Measurements from ENCODE around the gene VAV2. TPM values are rescaled to one million over a fixed set of nuclear protein-coding genes. Genes with fewer than 3 reads are reported as not detected.

The VAV2 gene, protein sequence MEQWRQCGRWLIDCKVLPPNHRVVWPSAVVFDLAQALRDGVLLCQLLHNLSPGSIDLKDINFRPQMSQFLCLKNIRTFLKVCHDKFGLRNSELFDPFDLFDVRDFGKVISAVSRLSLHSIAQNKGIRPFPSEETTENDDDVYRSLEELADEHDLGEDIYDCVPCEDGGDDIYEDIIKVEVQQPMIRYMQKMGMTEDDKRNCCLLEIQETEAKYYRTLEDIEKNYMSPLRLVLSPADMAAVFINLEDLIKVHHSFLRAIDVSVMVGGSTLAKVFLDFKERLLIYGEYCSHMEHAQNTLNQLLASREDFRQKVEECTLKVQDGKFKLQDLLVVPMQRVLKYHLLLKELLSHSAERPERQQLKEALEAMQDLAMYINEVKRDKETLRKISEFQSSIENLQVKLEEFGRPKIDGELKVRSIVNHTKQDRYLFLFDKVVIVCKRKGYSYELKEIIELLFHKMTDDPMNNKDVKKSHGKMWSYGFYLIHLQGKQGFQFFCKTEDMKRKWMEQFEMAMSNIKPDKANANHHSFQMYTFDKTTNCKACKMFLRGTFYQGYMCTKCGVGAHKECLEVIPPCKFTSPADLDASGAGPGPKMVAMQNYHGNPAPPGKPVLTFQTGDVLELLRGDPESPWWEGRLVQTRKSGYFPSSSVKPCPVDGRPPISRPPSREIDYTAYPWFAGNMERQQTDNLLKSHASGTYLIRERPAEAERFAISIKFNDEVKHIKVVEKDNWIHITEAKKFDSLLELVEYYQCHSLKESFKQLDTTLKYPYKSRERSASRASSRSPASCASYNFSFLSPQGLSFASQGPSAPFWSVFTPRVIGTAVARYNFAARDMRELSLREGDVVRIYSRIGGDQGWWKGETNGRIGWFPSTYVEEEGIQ
- 4.0 and 7.9 TPM in 2 replicates for total RNA-seq (2011; cell fraction: chromatin; rRNA removed; ENCODE audit: low replicate concordance)
- total RNA-seq (2011; cell fraction: nucleolus; rRNA removed): 2.4 and 2.5 TPM in 2 replicates
- total RNA-seq (2011; cell fraction: nucleoplasm; rRNA removed): 1.8 and 4.4 TPM in 2 replicates
- total RNA-seq (2014; rRNA removed): 1.0 and 1.5 TPM in 2 replicates
- 0.76 and 1.3 TPM in 2 replicates for total RNA-seq (2014; rRNA removed; fragmentation: Illumina TruSeq; extraction: Trizol)
- total RNA-seq (2015; rRNA removed; fragmentation: Illumina TruSeq; extraction: Trizol): 0.91 and 0.94 TPM in 2 replicates
- total RNA-seq (2021): 2.7 and 3.0 TPM in 2 replicates
- 0.79 and 1.0 TPM in 2 replicates for polyA plus RNA-seq (2011; rRNA removed)
- 0.77 and 1.4 TPM in 2 replicates for polyA plus RNA-seq (2011; cell fraction: cytosol; rRNA removed)
- 1.4 and 2.5 TPM in 2 replicates for polyA plus RNA-seq (2011; cell fraction: nucleus; rRNA removed)
- polyA plus RNA-seq (2012): 0.75 and 1.2 TPM in 2 replicates
- 1.5 and 1.7 TPM in 2 replicates for polyA plus RNA-seq (2014; fragmentation: Illumina TruSeq; extraction: Trizol)
- polyA plus RNA-seq (2014; fragmentation: Nextera tagmentation; extraction: Ambion mirVana): under 1 TPM in 1 of 2 experiments, not detected in 1; 0.01 TPM
- polyA plus RNA-seq (2014; rRNA removed): 1.2 and 1.5 TPM in 2 replicates
- 1.5 and 1.9 TPM in 2 replicates for polyA minus RNA-seq (2011; rRNA and poly(A)+ RNA removed)
- 1.8 and 2.1 TPM in 2 replicates for polyA minus RNA-seq (2011; cell fraction: cytosol; rRNA and poly(A)+ RNA removed)
- 1.4 and 1.9 TPM in 2 replicates for polyA minus RNA-seq (2011; cell fraction: nucleus; rRNA and poly(A)+ RNA removed)
- Bru-seq, nascent RNA: percentile 40 among the genes with signal in this experiment
- BruChase-seq, experiment 1, labeled RNA remaining after a 2-hour chase: percentile 32 among the genes with signal in this experiment
- BruChase-seq, experiment 2, labeled RNA remaining after a 6-hour chase: percentile 30 among the genes with signal in this experiment
- long read RNA-seq, experiment 1, full-length matches to known transcripts: 2 of 16 reads
- long read RNA-seq, experiment 1, partial matches to known transcripts: 9 of 16 reads
- long read RNA-seq, experiment 1, other reads (novel, unspliced or antisense): 5 of 16 reads
- long read RNA-seq, experiment 2, partial matches to known transcripts: 1 of 1 reads
- long read RNA-seq, experiment 2, other reads (novel, unspliced or antisense): 0 of 1 reads
- long read RNA-seq, experiment 3: 0 reads

DNA sequence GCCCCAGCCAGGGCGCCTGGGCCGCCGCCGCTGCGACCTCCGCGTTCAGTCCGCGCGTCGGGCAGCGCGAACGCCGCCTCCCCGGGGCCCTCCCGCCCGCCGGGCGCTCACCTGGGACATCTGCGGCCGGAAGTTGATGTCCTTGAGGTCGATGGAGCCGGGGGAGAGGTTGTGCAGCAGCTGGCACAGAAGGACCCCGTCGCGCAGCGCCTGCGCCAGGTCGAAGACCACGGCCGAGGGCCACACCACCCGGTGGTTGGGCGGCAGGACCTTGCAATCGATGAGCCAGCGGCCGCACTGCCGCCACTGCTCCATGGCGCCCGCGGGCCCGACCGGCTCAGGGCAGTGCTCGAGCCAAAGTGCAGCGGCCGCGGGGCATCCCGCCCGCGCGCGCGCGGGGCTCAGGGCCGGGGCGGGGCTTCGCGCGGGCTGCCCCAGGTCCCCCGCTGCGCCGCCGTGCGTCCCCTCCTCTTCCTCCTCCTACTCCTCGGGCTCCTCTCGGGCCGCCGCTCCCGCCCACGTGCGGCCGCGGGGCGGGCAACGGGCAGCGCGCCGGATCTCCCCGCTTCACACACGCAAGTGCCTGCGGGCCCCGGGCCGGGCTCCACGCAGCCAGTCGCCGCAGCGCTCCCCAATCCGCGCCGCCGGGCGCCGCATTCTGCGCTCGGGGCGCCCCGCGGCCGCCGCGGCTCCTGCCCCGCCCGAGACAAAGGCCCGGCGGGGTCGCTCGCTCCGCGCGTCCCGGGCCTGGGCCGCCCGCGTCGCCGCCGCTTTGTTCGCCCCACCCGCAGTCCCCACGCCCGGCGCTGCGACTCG lies at the start of gene VAV2:
TSS of gene VAV2 (minus strand) at position 361 of the 816 bp plus-strand sequence. CDS start at position 315, 46 bp downstream.
- intact Hi-C loops (cut with micrococcal nuclease): no loop called here
- ATAC-seq (no peak; the same call in 2 of the 3 replicates), FAIRE-seq (no peak), DNase-seq (ENCODE audit: extremely low read depth in 1 of 4, low spot score in 3 of 4) (peak; percentile 57 to 85 (median 75))
- peak within 1 kb of the TSS; percentile 82 for H3K4me2 ChIP-seq (ENCODE audit: insufficient read depth, low read length)
- ChIA-PET CTCF (ENCODE audit: low intra/inter-chr PET ratio) (interaction anchor here (0.7 to 3.7 kb wide), 2 partner anchors 199 to 586 kb away, joined by 3 to 44 read pairs; no protein-coding TSS in a partner anchor), POLR2A (interaction anchor here (1.3 kb wide), 1 partner anchor 210 kb away, joined by 4 read pairs; no protein-coding TSS in a partner anchor)
- H3K9me3 ChIP-seq (replicated peaks; ENCODE audit: control insufficient read depth, insufficient read depth, low read depth, low read length): no peaks in the 10 kb centered on the region
- peak within 1 kb of the TSS; percentile 94 for H2AFZ ChIP-seq (ENCODE audit: low read depth, low read length)
- no peaks in the 10 kb centered on the region for H3K36me3 ChIP-seq (ENCODE audit: control insufficient read depth, insufficient read depth, low read length)
- H3K4me1 ChIP-seq (replicated peaks in 1 of 2; ENCODE audit: control insufficient read depth in 2 of 2, insufficient read depth in 2 of 2, low read length in 2 of 2): peaks cover 0 to 41% of the 10 kb centered on the region in 2 experiments; a peak in 3 of 5 replicates
- in situ Hi-C loops (cut with MboI): no loop called here
- WGBS (ENCODE audit: insufficient coverage, low coverage, missing lambda C conversion rate): 4% methylated on average over 42 of the region's 124 CpGs
- no peaks in the 10 kb centered on the region for H3K79me2 ChIP-seq (ENCODE audit: control insufficient read depth, insufficient read depth, low read length)
- H3K27me3 ChIP-seq (ENCODE audit: control insufficient read depth in 2 of 2, insufficient read depth in 2 of 2, low read length in 2 of 2): peaks cover 0 to 35% of the 10 kb centered on the region in 2 experiments; a peak in 3 of 5 replicates
- H3K9me1 ChIP-seq (ENCODE audit: control insufficient read depth, insufficient read depth, low read length): no peaks in the 10 kb centered on the region
- no TSS peak for BruUV-seq (replicated peaks)
- H3K9ac ChIP-seq (ENCODE audit: insufficient read depth in 1 of 2, low read depth in 2 of 2, low read length in 2 of 2): peak within 1 kb of the TSS; percentile 71 to 94
- H3K27ac ChIP-seq (ENCODE audit: extremely low read depth, low read depth, low read length): peak within 1 kb of the TSS; percentile 63
- H3K4me3 ChIP-seq: peak within 1 kb of the TSS; percentile 68
- H4K20me1 ChIP-seq (replicated peaks; ENCODE audit: control insufficient read depth, insufficient read depth, low read length): peaks cover 22% of the 10 kb centered on the region
- TF ChIP-seq KDM4B (IDR thresholded peaks at IDR 0.05; ENCODE audit: borderline replicate concordance in 2 of 2, low read depth in 1 of 2) (no peak), U2AF1 (optimal IDR thresholded peaks at IDR 0.05; ENCODE audit: low read depth, low read length) (no peak), RBM17 (IDR thresholded peaks at IDR 0.05; ENCODE audit: borderline replicate concordance, low read depth, low read length) (no peak), HDAC6 (IDR thresholded peaks at IDR 0.05; ENCODE audit: low read depth, low read length) (no peak), HDAC1 (IDR thresholded peaks at IDR 0.05) (no peak)
- TF ChIP-seq, protein P1, sequence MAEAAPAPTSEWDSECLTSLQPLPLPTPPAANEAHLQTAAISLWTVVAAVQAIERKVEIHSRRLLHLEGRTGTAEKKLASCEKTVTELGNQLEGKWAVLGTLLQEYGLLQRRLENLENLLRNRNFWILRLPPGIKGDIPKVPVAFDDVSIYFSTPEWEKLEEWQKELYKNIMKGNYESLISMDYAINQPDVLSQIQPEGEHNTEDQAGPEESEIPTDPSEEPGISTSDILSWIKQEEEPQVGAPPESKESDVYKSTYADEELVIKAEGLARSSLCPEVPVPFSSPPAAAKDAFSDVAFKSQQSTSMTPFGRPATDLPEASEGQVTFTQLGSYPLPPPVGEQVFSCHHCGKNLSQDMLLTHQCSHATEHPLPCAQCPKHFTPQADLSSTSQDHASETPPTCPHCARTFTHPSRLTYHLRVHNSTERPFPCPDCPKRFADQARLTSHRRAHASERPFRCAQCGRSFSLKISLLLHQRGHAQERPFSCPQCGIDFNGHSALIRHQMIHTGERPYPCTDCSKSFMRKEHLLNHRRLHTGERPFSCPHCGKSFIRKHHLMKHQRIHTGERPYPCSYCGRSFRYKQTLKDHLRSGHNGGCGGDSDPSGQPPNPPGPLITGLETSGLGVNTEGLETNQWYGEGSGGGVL (CRISPR knock-in tag; IDR thresholded peaks at IDR 0.05): no peak

Data from K562 (cell line).